ENCODE results near the gene POLDIP2. TPM values are rescaled to one million over a fixed set of nuclear protein-coding genes. Genes with fewer than 3 reads are reported as not detected.

Gene POLDIP2
- total RNA-seq, 1 experiment from 2014 or later = 82.8 TPM

- no peak overlapping the region for H4K91ac ChIP-seq (ENCODE audit: insufficient read length, low read depth, low read length)
- H3K23me2 ChIP-seq (ENCODE audit: insufficient read length, low read depth, low read length, poor library complexity, severe bottlenecking) = no peaks in the 10 kb centered on the region
- H2AFZ ChIP-seq (ENCODE audit: low read length) = no peak overlapping the region
- H2BK120ac ChIP-seq (ENCODE audit: low read depth, low read length, poor library complexity, severe bottlenecking) = no peak overlapping the region
- no peak overlapping the region for H2BK15ac ChIP-seq (ENCODE audit: low read depth, low read length)
- no peak overlapping the region for H3T11ph ChIP-seq (ENCODE audit: low read length)
- TF ChIP-seq, protein P1, sequence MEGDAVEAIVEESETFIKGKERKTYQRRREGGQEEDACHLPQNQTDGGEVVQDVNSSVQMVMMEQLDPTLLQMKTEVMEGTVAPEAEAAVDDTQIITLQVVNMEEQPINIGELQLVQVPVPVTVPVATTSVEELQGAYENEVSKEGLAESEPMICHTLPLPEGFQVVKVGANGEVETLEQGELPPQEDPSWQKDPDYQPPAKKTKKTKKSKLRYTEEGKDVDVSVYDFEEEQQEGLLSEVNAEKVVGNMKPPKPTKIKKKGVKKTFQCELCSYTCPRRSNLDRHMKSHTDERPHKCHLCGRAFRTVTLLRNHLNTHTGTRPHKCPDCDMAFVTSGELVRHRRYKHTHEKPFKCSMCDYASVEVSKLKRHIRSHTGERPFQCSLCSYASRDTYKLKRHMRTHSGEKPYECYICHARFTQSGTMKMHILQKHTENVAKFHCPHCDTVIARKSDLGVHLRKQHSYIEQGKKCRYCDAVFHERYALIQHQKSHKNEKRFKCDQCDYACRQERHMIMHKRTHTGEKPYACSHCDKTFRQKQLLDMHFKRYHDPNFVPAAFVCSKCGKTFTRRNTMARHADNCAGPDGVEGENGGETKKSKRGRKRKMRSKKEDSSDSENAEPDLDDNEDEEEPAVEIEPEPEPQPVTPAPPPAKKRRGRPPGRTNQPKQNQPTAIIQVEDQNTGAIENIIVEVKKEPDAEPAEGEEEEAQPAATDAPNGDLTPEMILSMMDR (conservative IDR thresholded peaks at IDR 0.05) = no peak
- H3K9ac ChIP-seq (ENCODE audit: extremely low read depth, insufficient read length, low read length) = no peak overlapping the region
- Mint-ChIP-seq H3K27ac (no peak overlapping the region), H3K27me3 (ENCODE audit: low read depth) (peaks cover 61% of the 10 kb centered on the region), H3K9me3 (no peaks in the 10 kb centered on the region), H3K36me3 (ENCODE audit: insufficient read depth in 1 of 3, low read depth in 3 of 3) (peaks cover 1 to 9% (median 5%) of the 10 kb centered on the region in 3 experiments; a peak in 4 of 7 replicates), H3K4me3 (no peak overlapping the region), H3K4me1 (peaks cover 22 to 29% of the 10 kb centered on the region in 2 experiments)
- no peak overlapping the region for H3K27ac ChIP-seq (ENCODE audit: insufficient read length, low read depth, low read length)
- no peak overlapping the region for H4K5ac ChIP-seq (ENCODE audit: insufficient read length, low read depth, low read length)
- WGBS (ENCODE audit: extremely low coverage, insufficient read length, low lambda C conversion rate) = no CpG with 5 or more reads among the region's 6 CpGs
- peaks cover 6% of the 10 kb centered on the region; the same call in 1 of the 2 replicates for H3K4me1 ChIP-seq (ENCODE audit: insufficient read depth, low read length)
- no peak overlapping the region for H3K23ac ChIP-seq (ENCODE audit: insufficient read length, low read depth, low read length)
- H2AK5ac ChIP-seq (ENCODE audit: insufficient read length, low read length) = no peak overlapping the region
- no peak overlapping the region for H2BK20ac ChIP-seq (ENCODE audit: low read depth, low read length, poor library complexity, severe bottlenecking)
- no peaks in the 10 kb centered on the region for H3K79me2 ChIP-seq (ENCODE audit: insufficient read depth, low read length)
- no peak overlapping the region for H3K56ac ChIP-seq (ENCODE audit: insufficient read length, low read depth, low read length)
- no peak overlapping the region for H2BK5ac ChIP-seq (ENCODE audit: insufficient read length, low read length)
- no peak overlapping the region for H2BK12ac ChIP-seq (ENCODE audit: insufficient read length, low read depth, low read length)
- H4K20me1 ChIP-seq (ENCODE audit: control insufficient read depth, insufficient read depth, insufficient read length) = no peaks in the 10 kb centered on the region
- H3K4me2 ChIP-seq (ENCODE audit: insufficient read depth, insufficient read length, low read length) = no peak overlapping the region
- no peaks in the 10 kb centered on the region for H3K79me1 ChIP-seq (ENCODE audit: insufficient read depth, low read depth, low read length, poor library complexity, severe bottlenecking)
- no peak overlapping the region for H3K18ac ChIP-seq (ENCODE audit: insufficient read length, low read depth, low read length)
- H3K27me3 ChIP-seq (ENCODE audit: insufficient read depth, low read length) = no peaks in the 10 kb centered on the region
- no peak overlapping the region for H4K8ac ChIP-seq (replicated peaks; ENCODE audit: insufficient read length, low read depth, low read length)
- H3K4ac ChIP-seq (ENCODE audit: low read depth, low read length) = no peak overlapping the region
- H3K9me3 ChIP-seq (ENCODE audit: control insufficient read depth, low read depth, low read length) = no peaks in the 10 kb centered on the region
- DNase-seq = no peak
- no peak overlapping the region; the same call in 1 of the 2 replicates for H3K14ac ChIP-seq (ENCODE audit: insufficient read depth, low read length)
Observed at GRCh38 chr17:28398280-28398981, 41.1 kb upstream of the POLDIP2 start.
